HG03460 (cell line): Measurements from ENCODE around the gene ECSIT.
A peak's percentile ranks its signal among the peaks of the same experiment; 100 is the strongest.
"Not testable (repeated sequence)": the region's sequence is repeated elsewhere in the genome, so short reads cannot be mapped to it uniquely, and the experiment has no call there.

Experiments
- ATAC-seq: cut with Tn5 transposase; IDR thresholded peaks from one replicate; pipeline ENCODE4 v1.9.1; 2021; ENCODE audit not compliant: unreplicated experiment

ECSIT gene, protein sequence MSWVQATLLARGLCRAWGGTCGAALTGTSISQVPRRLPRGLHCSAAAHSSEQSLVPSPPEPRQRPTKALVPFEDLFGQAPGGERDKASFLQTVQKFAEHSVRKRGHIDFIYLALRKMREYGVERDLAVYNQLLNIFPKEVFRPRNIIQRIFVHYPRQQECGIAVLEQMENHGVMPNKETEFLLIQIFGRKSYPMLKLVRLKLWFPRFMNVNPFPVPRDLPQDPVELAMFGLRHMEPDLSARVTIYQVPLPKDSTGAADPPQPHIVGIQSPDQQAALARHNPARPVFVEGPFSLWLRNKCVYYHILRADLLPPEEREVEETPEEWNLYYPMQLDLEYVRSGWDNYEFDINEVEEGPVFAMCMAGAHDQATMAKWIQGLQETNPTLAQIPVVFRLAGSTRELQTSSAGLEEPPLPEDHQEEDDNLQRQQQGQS

DNA sequence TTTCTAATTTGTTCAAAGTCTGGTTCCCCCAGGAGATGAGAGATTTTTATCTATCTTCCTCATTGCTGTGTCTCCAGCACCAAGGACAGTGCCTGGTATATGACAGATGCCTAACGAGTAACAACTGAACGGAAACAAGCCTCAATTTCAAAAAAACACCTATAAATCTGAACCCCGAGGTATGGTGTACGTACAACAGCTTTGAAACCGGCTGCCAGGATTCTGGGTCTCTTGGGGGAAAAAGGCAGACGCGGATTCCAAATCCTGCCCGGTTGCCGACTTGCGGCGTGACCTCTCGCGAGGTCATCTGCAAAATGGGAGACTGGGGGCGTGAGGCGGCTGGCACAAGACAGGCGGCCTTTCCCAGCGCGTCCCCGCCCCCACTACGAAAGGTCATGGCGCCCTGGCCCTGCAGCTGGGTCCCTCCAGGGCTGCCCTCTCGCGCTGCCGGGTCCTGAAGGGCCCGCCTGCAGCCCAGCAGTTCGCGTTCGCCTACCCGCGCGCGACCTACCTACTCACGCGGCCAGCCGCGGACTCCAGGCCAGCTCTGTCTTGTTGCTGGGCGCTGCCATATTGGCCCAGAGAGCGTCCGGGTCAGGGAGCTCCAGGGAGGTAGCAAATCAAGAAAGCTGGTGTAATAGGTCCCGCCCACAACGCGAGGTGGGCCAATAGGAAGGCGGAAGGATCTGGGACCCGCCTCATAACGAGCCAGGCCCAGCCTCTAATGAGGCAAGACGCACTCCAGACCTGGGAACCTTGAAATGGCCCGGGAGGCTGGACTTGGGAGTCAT, at the start of gene ECSIT:
TSS of gene ECSIT (minus strand) at position 584 of the 791 bp plus-strand sequence. CDS start 9,964 bp downstream, outside the sequence.
- peak; percentile 93 for ATAC-seq

GRCh38 chr19:11577451-11578257, 48.7 kb upstream of the ECSIT start, which contains the start of gene ACP5:
Gene ACP5, minus strand, starts transcription at chr19:11577645. Its CDS starts 328 bp downstream, at chr19:11577317.
- ATAC-seq: no peak

DNA sequence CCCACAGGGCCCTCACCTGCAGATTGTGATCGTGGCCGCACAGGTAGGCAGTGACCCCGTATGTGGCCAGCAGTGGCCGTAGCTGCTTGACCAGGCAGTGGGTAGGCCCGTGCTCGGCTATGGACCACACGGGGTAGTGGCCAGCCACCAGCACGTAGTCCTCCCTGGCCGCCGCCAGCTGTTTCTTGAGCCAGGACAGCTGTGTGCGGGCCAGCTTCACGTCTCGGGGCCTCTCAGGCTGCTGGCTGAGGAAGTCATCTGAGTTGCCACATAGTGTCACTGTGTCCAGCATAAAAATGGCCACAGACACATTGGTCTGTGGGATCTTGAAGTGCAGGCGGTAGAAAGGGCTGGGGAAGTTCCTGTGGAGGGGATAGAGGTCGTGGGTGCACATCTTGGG, 47.3 kb upstream of the ECSIT start:
- ATAC-seq: no peak

- no peak for ATAC-seq
Observed at GRCh38 chr19:11574689-11575088, 45.8 kb upstream of the ECSIT start.

GRCh38 chr19:11573763-11574162, 44.8 kb upstream of the ECSIT start:
- not testable (repeated sequence) for ATAC-seq

GRCh38 chr19:11573354-11573753, 44.4 kb upstream of the ECSIT start:
- not testable (repeated sequence) for ATAC-seq

DNA sequence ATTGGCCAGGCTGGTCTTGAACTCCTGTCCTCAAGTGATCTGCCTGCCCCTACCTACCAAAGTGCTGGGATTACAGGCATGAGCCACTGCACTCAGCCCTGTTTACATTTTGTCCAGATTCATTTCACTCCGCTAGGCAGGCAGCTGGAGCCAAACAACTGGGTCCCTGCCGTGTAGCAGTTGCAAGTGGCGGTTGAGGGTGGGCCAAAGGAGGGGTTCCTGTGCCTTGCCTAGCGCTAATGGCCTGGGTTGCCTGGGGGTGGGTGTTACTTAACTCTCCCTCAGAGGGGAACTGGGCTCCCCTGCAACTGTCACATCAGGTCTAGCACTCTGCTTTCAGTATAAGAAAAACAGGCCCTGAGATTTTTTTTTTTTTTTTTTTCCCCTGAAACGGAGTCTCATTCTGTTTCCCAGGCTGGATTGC, 41.1 kb upstream of the ECSIT start:
- ATAC-seq: no peak

DNA sequence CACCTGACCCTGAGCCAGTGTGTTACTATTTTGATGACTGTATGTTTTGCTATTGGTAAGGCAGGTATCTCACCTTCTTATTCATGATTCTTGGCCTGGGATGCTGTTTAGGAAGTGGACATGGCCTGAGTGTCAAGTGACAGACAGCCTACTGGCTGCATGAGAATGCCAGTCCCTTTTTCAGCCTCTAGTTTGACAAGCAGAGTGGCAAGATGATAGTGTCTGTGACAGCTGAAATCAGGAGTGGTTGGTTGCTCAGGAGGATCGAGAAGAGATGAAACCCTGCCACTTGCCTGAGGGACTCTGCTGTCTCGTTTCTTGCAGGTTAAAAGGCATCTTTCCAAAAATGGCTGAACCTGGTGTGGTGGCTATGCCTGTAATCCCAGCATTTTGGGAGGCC, 37.2 kb upstream of the ECSIT start:
- no peak for ATAC-seq

DNA sequence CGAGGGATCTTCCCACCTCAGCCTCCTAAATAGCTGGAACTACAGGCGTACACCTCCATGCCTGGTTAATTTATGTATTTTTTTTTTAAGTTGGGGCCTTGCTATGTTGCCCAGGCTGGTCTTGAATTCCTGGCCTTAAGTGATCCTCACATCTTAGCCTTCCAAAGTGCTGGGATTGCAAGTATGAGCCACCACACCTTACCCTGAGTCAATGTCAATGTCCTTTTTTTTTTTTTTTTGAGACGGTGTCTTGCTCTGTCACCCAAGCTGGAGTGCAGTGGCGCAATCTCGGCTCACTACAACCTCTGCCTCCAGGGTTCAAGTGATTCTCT, 36.7 kb upstream of the ECSIT start:
- ATAC-seq: not testable (repeated sequence)

DNA sequence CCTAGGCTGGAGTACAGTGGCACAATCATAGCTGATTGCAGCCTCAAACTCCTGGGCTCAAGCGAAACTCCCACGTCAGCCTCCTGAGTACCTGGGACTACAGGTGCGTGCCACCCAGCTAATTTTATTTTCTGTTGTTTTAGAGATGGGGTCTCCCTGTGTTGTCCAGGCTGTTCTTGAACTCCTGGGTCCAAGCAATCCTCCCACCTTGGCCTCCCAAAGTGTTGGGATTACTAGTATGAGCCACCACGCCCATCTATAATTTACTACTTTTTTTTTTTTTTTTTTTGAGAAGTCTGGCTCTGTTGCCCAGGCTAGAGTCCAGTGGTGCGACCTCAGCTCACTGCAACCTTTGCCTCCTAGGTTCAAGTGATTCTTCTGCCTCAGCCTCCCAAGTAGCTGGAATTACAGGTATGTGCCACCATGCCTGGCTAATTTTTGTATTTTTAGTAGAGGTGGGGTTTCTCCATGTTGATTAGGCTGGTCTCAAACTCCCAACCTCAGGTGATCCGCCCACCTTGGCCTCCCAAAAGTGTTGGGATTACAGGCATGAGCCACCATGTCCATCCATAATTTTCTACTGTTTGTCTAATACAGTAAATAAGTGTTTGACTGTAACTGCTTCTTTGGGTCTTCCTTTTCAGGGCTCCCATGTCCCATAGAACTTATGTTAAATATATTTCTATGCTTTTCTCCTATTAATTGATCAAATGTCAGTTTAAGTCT, 35.3 kb upstream of the ECSIT start:
- not testable (repeated sequence) for ATAC-seq

DNA sequence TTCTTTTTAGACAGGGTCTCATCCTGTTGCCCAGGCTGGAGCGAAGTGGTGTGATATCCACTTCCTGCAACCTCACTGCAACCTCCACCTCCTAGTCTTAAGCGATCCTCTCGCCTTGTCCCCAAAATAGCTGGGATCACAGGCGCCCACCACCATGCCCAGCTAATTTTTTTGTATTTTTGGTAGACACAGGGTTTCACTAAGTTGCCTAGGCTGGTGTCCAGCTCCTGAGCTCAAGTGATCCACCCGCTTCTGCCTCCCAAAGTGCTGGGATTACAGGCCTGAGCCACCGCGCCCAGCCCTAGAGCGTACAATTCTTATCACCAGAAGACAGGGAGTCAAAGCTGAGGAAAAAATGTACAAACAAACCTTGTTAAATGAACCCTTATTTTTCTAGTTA, 34.6 kb upstream of the ECSIT start:
- no peak for ATAC-seq

- ATAC-seq: no peak
Observed at GRCh38 chr19:11560404-11561051, 31.6 kb upstream of the ECSIT start.

GRCh38 chr19:11558881-11559828, 30.2 kb upstream of the ECSIT start, which contains the start of gene ELOF1:
Gene ELOF1, minus strand, starts transcription at chr19:11559230. Its CDS starts 4,883 bp downstream, at chr19:11554347.
- peak; percentile 83 for ATAC-seq

DNA sequence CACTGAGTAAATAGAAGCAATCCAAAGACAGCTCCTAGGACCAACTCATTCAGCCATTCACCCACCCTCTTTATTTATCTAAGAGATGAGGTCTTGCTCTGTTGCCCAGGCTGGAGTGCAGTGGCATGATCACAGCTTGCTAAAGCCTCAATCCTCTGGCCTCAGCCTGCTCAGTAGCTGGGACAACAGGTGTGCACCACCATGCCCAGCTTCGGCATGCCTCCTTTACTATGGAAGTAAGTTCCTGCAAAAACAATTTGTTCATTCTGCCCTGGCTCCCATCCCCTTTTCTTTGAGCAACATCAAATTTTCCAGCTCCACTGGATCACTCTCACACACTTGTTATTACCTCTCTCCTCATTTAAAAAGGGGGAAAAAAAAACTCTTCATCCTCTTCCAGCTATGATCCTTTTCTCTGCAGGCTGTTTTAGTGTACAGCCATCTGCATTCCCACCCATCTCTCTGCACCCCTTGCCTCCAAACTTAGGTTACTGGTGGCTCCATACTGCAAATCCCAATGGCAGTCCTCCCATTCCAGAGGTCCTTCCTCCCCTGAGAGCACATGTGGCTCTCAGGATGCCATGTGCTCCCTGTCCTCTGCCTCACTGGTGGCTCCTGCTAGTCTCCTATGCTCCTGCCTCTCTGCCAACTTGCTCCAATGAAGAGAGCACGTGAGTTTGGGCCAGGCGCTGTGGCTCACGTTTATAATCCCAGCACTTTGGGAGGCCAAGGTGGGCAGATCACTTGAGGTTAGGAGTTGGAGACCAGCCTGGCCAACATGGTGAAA, 27.9 kb upstream of the ECSIT start:
- ATAC-seq: no peak

DNA sequence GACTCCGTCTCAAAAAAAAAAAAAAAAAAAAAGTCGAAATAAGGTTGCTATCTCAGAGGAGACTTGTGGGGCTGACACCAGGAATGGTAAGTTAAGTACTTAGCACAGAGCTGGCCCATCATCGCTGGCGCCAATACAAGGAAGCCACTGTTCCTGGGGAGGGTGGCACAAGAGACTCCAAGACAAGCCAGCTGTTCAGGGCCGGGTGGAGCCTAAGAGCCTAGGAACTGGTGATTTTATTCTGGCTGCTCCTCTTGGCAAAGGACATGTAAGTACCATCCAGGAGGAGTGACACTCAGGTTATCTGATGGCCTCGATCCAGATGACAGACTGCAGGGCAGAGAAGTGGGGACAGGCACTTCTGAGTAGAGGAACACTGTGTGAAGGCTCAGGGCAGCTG, 26.3 kb upstream of the ECSIT start:
- no peak for ATAC-seq

GRCh38 chr19:11554160-11554559, 25.2 kb upstream of the ECSIT start:
- no peak for ATAC-seq

DNA sequence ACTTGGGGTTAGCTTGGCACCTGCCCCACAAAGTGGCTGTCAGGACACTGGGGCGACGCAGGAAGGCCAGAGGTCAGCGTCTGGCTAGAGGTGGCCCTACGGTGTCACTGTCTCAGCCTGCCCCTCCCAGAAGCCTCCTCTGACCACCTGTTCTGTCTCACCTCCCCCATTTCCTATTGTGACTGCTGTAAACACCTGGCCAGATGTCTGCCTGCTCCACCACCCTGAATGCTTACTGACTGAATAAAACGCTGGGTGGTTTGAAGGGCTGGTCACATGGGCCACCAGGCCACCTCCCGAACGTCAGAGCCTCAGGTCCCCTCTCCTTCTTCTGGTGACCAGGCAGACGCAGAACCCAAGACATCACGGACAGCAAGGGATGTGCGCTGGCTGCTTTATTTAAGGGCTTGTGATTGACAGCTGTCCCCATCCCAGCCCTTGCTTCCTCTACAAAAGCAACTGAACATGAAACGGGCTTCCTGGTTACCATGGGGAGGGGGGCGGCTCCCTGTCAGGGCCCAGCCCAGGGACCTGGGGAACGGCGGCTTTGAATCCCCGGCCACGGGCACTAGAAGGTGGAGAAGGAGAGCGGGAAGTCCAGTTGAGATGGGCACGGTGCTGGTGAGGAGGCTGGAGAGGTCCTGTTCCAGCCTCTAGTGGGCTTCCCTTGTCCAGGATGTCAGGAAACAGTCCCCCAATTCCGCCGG, 23.9 kb upstream of the ECSIT start:
- ATAC-seq: no peak
